ENCODE measurements around the gene THBS1.

GRCh38 chr15:39583596-39584265, 2.9 kb downstream of the THBS1 start:
- TF ChIP-seq CTCF (IDR thresholded peaks at IDR 0.05; ENCODE audit: insufficient read depth, low read length) (no peak), POLR2AphosphoS5 (IDR thresholded peaks at IDR 0.05; ENCODE audit: low read depth) (no peak)

Data from HL-60 (cell line).